HG03066 (cell line): ENCODE data around the gene CAPNS2.
"Not testable (repeated sequence)": the region's sequence is repeated elsewhere in the genome, so short reads cannot be mapped to it uniquely, and the experiment has no call there.

Source experiments
- ATAC-seq: cut with Tn5 transposase; IDR thresholded peaks from one replicate; pipeline ENCODE4 v1.9.1; 2021; ENCODE audit warnings: low read depth; ENCODE audit not compliant: unreplicated experiment

The CAPNS2 gene

DNA sequence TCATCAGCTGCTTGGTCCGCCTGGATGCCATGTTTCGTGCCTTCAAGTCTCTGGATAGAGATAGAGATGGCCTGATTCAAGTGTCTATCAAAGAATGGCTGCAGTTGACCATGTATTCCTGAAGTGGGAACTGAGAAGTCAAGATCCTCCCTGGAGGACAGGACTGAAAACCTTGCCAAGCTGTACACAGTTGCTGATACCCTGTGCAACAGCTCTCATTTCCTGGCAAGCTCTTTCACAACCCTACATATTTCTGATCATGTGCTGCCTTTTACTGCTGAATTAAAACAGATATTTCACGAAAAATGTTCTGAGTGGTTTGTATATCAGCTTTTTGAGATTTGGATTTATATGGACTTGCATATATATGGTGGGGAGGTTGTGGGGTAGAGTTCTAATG is 898 bp downstream of the CAPNS2 start:
- ATAC-seq, result no peak

DNA sequence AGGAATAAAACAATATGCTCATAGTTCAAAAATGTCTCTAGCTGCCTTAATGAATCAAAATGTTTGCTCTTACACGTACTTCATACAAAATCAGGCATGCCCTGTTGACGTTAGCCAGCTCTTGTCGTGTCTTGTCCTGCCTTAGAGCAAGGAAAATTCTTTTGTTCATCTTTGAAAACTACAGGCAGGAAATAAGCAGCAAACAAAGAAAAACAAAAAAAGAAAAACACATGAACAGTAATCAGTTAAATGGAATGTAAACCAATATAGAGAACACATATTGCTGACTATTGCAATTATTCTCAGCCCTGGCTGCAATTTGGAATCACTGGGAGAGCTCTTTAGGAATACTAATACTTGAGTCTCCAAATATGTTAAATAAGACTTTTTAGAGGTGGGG is 1.7 kb downstream of the CAPNS2 start:
- ATAC-seq, result no peak

DNA sequence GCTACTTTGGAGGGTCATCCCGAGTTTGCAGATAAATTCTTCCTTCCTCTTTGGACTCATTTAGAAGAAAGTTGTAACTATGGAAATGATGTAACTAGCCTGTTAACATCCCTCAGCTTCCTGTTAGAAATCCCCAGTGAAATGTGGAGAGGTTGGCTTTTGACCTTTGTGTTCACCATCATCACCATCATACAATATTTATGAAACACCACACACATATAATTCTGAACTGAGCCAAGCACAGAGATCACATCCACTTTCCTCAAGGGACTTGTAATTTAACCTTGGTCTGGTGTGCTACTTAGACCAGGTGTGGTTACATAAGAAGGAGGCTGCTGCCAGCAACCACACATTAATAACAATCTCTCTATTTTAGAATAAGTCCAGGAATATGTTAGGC is 2.5 kb downstream of the CAPNS2 start:
- no peak for ATAC-seq

- ATAC-seq, result no peak
These were observed 3.7 kb downstream of the CAPNS2 start for GRCh38 chr16:55570159-55570558.

GRCh38 chr16:55571191-55571897 is 4.9 kb downstream of the CAPNS2 start:
- no peak for ATAC-seq

GRCh38 chr16:55572439-55572838 is 6.0 kb downstream of the CAPNS2 start:
- no peak for ATAC-seq

DNA sequence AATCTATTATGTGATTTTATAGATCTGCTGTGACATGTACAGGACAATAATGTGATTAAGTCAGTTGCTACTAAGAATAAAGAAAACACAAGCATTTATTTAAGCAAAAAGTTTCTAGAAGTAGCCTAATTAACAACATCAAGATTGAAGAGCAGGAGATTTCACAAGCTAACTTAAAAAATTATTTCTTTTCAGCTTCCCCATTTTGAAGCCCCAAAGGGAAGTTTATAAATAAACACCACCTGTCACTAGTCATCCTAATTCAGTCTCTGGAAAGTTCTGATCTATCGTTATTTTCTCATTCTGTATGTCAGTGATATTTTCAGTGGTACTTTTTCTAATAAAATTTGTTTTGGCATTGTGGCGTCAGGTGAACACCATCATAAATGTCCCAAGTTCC is 8.3 kb downstream of the CAPNS2 start:
- ATAC-seq, result no peak

- no peak for ATAC-seq
These were observed 9.0 kb downstream of the CAPNS2 start for GRCh38 chr16:55575496-55575895.

DNA sequence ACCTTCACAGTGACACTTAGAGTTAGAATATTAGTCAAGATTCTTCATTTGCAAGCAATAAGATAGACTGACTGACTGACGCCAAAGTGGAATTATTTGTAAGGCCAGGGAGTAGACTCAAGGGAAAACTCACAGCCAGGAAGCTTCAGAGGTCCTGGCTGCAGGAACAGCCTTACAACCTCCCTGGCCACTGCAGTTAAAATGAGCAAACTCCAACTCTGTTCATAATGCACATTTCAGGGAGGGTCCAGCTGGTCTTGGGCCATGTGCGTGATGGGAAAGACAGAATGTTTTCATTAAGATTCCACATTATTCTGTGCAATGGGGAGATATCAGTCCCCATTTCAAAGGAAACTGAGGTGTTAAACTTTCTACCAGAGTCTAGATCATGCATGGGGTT is 9.9 kb downstream of the CAPNS2 start:
- ATAC-seq, result no peak

- no peak for ATAC-seq
These were observed 11.4 kb downstream of the CAPNS2 start for GRCh38 chr16:55577887-55578286.

GRCh38 chr16:55585631-55586030 is 19.1 kb downstream of the CAPNS2 start:
- ATAC-seq, result no peak

DNA sequence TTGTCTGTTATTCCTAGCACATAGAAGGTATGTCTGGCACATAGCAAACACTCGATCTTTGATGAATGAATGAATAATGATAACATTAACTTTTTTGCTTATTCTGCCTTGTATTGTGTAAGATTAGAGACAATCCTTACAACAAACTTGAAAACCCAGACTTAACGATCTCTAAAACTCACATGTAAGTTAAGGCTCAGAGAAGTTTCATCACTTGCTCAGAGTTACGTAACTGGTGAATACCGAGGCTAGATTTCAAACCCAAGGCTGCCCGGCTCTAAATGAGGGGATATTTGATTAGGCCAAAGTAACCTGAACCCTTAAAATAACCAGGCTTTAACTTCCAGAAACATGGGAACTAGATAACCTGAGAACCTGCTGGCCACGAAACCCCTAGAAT is 22.3 kb downstream of the CAPNS2 start:
- no peak for ATAC-seq

- no peak for ATAC-seq
These were observed 25.8 kb downstream of the CAPNS2 start for GRCh38 chr16:55592306-55592705.

DNA sequence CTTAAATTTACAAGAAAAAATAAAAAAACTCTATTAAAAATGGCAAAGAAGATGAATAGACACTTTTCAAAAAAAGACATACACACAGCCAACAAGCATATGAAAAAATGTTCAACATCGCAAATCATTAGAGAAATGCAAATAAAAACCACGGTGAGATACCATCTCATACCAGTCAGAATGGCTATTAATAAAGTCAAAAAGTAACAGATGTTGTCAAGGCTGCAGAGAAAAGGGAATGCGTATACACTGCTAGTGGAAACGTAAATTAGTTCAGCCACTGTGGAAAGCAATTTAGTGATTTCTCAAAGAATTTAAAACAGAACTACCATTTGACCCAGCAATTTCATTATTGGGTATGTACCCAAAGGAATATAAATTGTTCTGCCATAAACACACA is 31.4 kb downstream of the CAPNS2 start:
- ATAC-seq, result no peak

DNA sequence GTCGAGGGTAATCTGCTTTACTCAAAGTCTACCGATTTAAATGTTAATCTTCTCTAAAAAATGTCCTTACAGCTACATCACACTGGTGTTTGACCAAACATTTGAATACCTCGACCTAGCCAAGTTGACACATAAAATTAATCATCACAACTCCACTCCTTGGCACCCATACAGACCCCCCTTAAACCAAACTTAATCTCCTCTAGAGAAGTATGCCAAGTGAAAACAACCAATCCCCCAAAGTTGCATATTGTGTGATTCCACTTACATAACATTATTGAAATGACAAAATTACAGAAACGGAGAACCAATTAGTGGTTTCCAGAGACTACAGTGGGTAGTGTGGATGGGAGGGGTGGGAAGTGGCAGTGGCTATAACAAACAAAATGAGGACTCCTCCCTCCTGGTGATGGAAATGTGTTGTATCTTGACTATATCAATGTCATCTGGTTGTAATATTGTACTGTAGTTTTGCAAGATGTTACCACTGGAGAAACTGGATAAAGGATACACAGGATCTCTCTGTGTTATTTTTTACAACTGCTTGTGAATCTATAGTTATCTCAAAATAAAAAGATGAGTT is 39.4 kb downstream of the CAPNS2 start:
- no peak for ATAC-seq

DNA sequence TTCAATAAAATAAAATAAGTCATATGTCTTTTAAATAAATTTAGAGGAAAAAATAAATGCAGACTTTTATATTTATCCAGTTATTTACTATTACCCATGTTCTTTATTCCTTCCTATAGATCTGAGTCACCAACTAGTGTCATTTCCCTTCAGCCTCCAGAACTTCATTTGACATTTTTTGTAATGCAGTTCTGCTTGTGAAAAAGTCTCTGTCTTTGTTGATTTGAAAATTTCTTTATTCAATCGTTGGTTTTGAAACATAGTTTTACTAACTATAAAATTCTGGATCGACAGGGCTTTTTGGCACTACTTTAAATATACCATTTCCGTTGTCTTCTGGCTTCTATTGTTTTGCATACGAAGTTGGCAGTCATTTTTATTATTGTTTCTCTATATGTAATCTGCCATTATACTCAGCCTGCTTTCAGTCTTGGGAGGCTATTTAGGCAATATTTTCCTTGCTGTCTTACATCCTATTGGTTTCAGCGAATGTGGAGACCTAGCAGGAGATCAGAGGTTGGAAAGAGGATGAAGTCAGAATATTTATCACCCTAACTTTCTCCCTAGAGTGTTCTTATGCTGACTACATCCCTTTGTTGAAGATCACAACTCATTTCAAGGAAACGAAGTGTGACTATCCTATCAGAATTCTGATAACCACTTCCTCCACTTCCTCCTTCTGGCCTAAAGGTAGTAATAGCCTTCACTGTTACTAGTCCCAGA is 47.3 kb downstream of the CAPNS2 start:
- ATAC-seq, result no peak

- ATAC-seq, result no peak
These were observed 48.6 kb downstream of the CAPNS2 start for GRCh38 chr16:55615071-55615470.

DNA sequence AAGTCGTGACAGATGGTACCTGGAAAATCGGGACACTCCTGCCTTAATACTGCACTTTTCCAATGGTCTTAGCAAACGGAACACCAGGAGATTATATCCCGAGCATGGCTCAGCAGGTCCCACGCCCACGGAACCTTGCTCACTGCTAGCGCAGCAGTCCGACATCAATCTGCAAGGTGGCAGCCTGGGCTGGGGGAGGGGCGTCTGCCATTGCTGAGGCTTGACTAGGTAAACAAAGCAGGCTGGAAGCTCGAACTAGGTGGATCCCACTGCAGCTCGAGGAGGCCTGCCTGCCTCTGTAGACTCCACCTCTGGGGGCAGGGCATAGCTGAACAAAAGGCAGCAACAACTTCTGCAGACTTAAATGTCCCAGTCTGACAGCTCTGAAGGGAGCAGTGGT is 49.2 kb downstream of the CAPNS2 start:
- ATAC-seq, result not testable (repeated sequence)
